ENCODE measurements around the gene MB21D2. TPM values are rescaled to one million over a fixed set of nuclear protein-coding genes. Genes with fewer than 3 reads are reported as not detected.

The MB21D2 gene
- total RNA-seq, 4 donors from 2014 or later = 3.5 to 18.2 (median 5.2) TPM

GRCh38 chr3:192923731-192924130 is 6.1 kb upstream of the MB21D2 start:
- no peak for DNase-seq (ENCODE audit: low spot score)
- no peak for ATAC-seq (ENCODE audit: low FRiP score)
- no peak for TF ChIP-seq CTCF (IDR thresholded peaks at IDR 0.05)

- no peak for TF ChIP-seq CTCF (IDR thresholded peaks at IDR 0.05)
- DNase-seq (ENCODE audit: low spot score) (no peak), ATAC-seq (ENCODE audit: low FRiP score) (no peak)
Observed at GRCh38 chr3:192921793-192922192, 4.1 kb upstream of the MB21D2 start.

GRCh38 chr3:192920411-192920810 is 2.8 kb upstream of the MB21D2 start:
- TF ChIP-seq CTCF (IDR thresholded peaks at IDR 0.05) = no peak
- ATAC-seq (ENCODE audit: low FRiP score) = no peak
- no peak for DNase-seq (ENCODE audit: low spot score)

- DNase-seq (ENCODE audit: low spot score) (no peak), ATAC-seq (ENCODE audit: low FRiP score) (no peak)
- TF ChIP-seq CTCF (IDR thresholded peaks at IDR 0.05) = no peak
Observed at GRCh38 chr3:192919901-192920300, 2.2 kb upstream of the MB21D2 start.

- peak; percentile 0 for ATAC-seq (ENCODE audit: low FRiP score)
- no peak for TF ChIP-seq CTCF (IDR thresholded peaks at IDR 0.05)
- DNase-seq (ENCODE audit: low spot score) = no peak
Observed at GRCh38 chr3:192918275-192918588, 576 bp upstream of the MB21D2 start.

- peak; percentile 18 for ATAC-seq (ENCODE audit: low FRiP score)
- TF ChIP-seq CTCF (IDR thresholded peaks at IDR 0.05) = no peak
- no peak for DNase-seq (ENCODE audit: low spot score)
Observed at GRCh38 chr3:192917028-192917403, 640 bp downstream of the MB21D2 start.

- DNase-seq (ENCODE audit: low spot score) = no peak
- peak; percentile 12 for ATAC-seq (ENCODE audit: low FRiP score)
- no peak for TF ChIP-seq CTCF (IDR thresholded peaks at IDR 0.05)
Observed at GRCh38 chr3:192916371-192917027, 1.2 kb downstream of the MB21D2 start.

Measured in omental fat pad (tissue), 4 donors.